Mesenchymal stem cell (in vitro differentiated cells and primary cell): ENCODE data around the gene CPOX.

ENCODE experiments used
- DNase-seq: peaks from one replicate; pipeline ENCODE4 v3.0.0-alpha.2; 2013
- H2AFZ ChIP-seq: one replicate; pipeline ENCODE4 v1.6.1; 2013; ENCODE audit warnings: low read depth, mild to moderate bottlenecking, control low read depth, inconsistent platforms, low read length, moderate library complexity
- H2AK5ac ChIP-seq: 2 replicates; pipeline ENCODE4 v1.6.1; 2013; ENCODE audit warnings: low read length, moderate library complexity, mild to moderate bottlenecking, inconsistent platforms; ENCODE audit not compliant: severe bottlenecking
- H2BK120ac ChIP-seq: one replicate; pipeline ENCODE4 v1.6.1; 2013; ENCODE audit warnings: low read depth, mild to moderate bottlenecking, inconsistent platforms, low read length, moderate library complexity
- H2BK12ac ChIP-seq, 2 experiments: one replicate each; pipeline ENCODE4 v1.6.1; 2013; ENCODE audit warnings: inconsistent platforms in 2 of 2, low read length in 2 of 2, mild to moderate bottlenecking in 2 of 2, moderate library complexity in 2 of 2, control low read depth in 1 of 2
- H2BK15ac ChIP-seq: one replicate; pipeline ENCODE4 v1.6.1; 2013; ENCODE audit warnings: mild to moderate bottlenecking, low read depth, inconsistent platforms; ENCODE audit not compliant: poor library complexity, severe bottlenecking
- H2BK5ac ChIP-seq: 2 replicates; pipeline ENCODE4 v1.6.1; 2013; ENCODE audit warnings: low read depth, mild to moderate bottlenecking, low read length, control low read depth, inconsistent platforms; ENCODE audit not compliant: poor library complexity, severe bottlenecking
- H3K14ac ChIP-seq, 2 experiments: one replicate each; pipeline ENCODE4 v1.6.1; 2013; ENCODE audit warnings: inconsistent platforms in 2 of 2, low read length in 2 of 2, control low read depth in 1 of 2, mild to moderate bottlenecking in 1 of 2, moderate library complexity in 1 of 2
- H3K18ac ChIP-seq, 2 experiments: one replicate each; pipeline ENCODE4 v1.6.1; 2013; ENCODE audit warnings: inconsistent platforms in 2 of 2, low read length in 2 of 2, control low read depth in 1 of 2, low read depth in 1 of 2, mild to moderate bottlenecking in 1 of 2
- H3K23ac ChIP-seq, 2 experiments: one replicate each; pipeline ENCODE4 v1.6.1; 2013; ENCODE audit warnings: inconsistent platforms in 2 of 2, low read length in 2 of 2, mild to moderate bottlenecking in 2 of 2, moderate library complexity in 2 of 2, control low read depth in 1 of 2
- H3K27ac ChIP-seq: 2 replicates; pipeline ENCODE4 v1.5.1; 2013; ENCODE audit warnings: mild to moderate bottlenecking, moderate library complexity, low read length, control low read depth, inconsistent platforms; ENCODE audit not compliant: poor library complexity, severe bottlenecking
- H3K27me3 ChIP-seq, 2 experiments: 2 replicates each; pipeline versions ENCODE4 v1.6.1 to v1.7.0; 2013; ENCODE audit warnings: low read length in 2 of 2, mild to moderate bottlenecking in 2 of 2, moderate library complexity in 2 of 2, control low read depth in 1 of 2, inconsistent platforms in 1 of 2; ENCODE audit not compliant: control insufficient read depth in 1 of 2, insufficient read depth in 1 of 2
- H3K36me3 ChIP-seq, 2 experiments: 2 replicates each; pipeline versions ENCODE4 v1.6.1 to v1.7.0; 2013; ENCODE audit warnings: low read length in 2 of 2, control low read depth in 1 of 2, inconsistent platforms in 1 of 2, low read depth in 1 of 2, mild to moderate bottlenecking in 1 of 2; ENCODE audit not compliant: insufficient read depth in 2 of 2, control insufficient read depth in 1 of 2
- H3K4ac ChIP-seq, 2 experiments: one replicate each; pipeline ENCODE4 v1.6.1; 2013; ENCODE audit warnings: inconsistent platforms in 2 of 2, low read length in 2 of 2, mild to moderate bottlenecking in 2 of 2, moderate library complexity in 2 of 2, control low read depth in 1 of 2, low read depth in 1 of 2
- H3K4me1 ChIP-seq: 2 replicates; pipeline ENCODE4 v1.6.1; 2013; ENCODE audit warnings: low read depth, low read length, control low read depth; ENCODE audit not compliant: control insufficient read depth, insufficient read depth
- H3K4me2 ChIP-seq: 2 replicates; pipeline ENCODE4 v1.6.1; 2013; ENCODE audit warnings: low read length, mild to moderate bottlenecking, inconsistent platforms; ENCODE audit not compliant: poor library complexity, severe bottlenecking
- H3K4me3 ChIP-seq, 2 experiments: 2 replicates each; pipeline versions ENCODE4 v1.5.1 to v1.7.0; 2013; ENCODE audit warnings: low read length in 2 of 2, mild to moderate bottlenecking in 2 of 2, control low read depth in 1 of 2, low read depth in 1 of 2; ENCODE audit not compliant: insufficient read depth in 1 of 2
- H3K79me1 ChIP-seq: replicated peaks from 2 replicates; pipeline ENCODE4 v1.6.1; 2013; ENCODE audit warnings: mild to moderate bottlenecking, control low read depth, low read length, inconsistent platforms; ENCODE audit not compliant: poor library complexity, severe bottlenecking
- H3K9ac ChIP-seq: 2 replicates; pipeline ENCODE4 v1.7.0; 2013; ENCODE audit warnings: mild to moderate bottlenecking, low read length, moderate library complexity
- H3K9me3 ChIP-seq: 2 replicates; pipeline ENCODE4 v1.7.0; 2013; ENCODE audit warnings: mild to moderate bottlenecking, low read length; ENCODE audit not compliant: control insufficient read depth
- H4K8ac ChIP-seq: one replicate; pipeline ENCODE4 v1.6.1; 2013; ENCODE audit warnings: inconsistent platforms, mild to moderate bottlenecking, low read length, moderate library complexity
- H4K91ac ChIP-seq: one replicate; pipeline ENCODE4 v1.6.1; 2013; ENCODE audit warnings: mild to moderate bottlenecking, low read length, inconsistent platforms
- WGBS: methylation state at CpG from one replicate; pipeline ENCODE4 v1.1.7; 2013; ENCODE audit warnings: mixed read lengths; 5-methylcytosine and 5-hydroxymethylcytosine counted together

The CPOX gene

DNA sequence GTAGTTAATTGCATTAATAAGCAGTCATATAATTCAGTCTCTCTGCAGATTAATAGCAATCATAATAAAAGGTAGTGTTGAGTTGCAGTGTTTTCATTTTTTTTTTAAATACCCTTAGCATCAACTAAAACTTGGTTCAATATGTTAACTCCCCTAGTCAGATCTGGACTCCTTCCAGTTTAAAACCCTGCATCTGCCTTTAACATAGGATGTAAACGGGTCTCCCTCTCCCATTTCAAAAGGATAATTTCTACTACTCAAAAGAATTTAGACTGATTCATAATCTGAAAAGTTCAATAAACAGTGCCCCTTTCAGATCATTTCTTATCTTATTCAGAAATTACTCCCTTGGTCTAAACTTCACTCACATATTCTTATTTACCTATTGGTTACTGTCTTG is 11.4 kb downstream of the CPOX start:
- no peak for DNase-seq
- H3K9ac ChIP-seq = no peak overlapping the region
- WGBS = 90% methylated on average over 1 of the region's 1 CpG
- no peak overlapping the region for H3K4me2 ChIP-seq
- H2BK12ac ChIP-seq = no peak overlapping the region
- H2BK120ac ChIP-seq = no peak overlapping the region
- H2BK5ac ChIP-seq = no peak overlapping the region
- no peak overlapping the region for H2AFZ ChIP-seq
- no peak overlapping the region for H3K27ac ChIP-seq
- no peak overlapping the region for H2BK15ac ChIP-seq
- H3K4me1 ChIP-seq = peaks cover 6% of the 10 kb centered on the region
- H3K4ac ChIP-seq = no peak overlapping the region
- no peak overlapping the region for H3K18ac ChIP-seq
- H4K8ac ChIP-seq = no peak overlapping the region
- no peaks in the 10 kb centered on the region for H3K27me3 ChIP-seq
- no peak overlapping the region for H4K91ac ChIP-seq
- H3K4me3 ChIP-seq = no peak overlapping the region
- no peak overlapping the region for H3K14ac ChIP-seq
- no peak overlapping the region for H2AK5ac ChIP-seq
- H3K36me3 ChIP-seq = peaks cover 4 to 87% of the 10 kb centered on the region in 2 experiments
- no peaks in the 10 kb centered on the region for H3K9me3 ChIP-seq
- peaks cover 14% of the 10 kb centered on the region for H3K79me1 ChIP-seq
- H3K23ac ChIP-seq = no peak overlapping the region

DNA sequence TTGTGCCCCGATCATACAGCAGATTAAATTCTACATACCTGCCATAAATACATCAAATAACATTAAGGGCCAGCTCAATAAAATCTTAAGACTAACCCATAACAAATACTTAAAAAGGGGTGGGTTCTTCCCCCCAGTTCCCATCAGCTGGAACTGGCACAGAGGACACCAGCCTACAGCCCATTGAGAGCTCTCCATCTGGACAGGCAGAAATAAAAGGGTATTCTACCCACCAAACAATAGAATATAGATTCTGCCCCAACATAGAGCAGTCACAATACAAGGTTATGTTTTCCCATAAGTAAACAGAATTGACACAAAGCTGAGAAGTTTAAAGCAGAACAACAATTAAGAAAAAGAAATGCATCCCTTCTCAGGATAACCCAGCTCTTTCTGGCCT is 11.9 kb downstream of the CPOX start:
- no peak overlapping the region for H2AK5ac ChIP-seq
- WGBS = 97% methylated on average over 1 of the region's 1 CpG
- no peak overlapping the region for H3K4me2 ChIP-seq
- H3K4ac ChIP-seq = no peak overlapping the region
- H2BK15ac ChIP-seq = no peak overlapping the region
- no peaks in the 10 kb centered on the region for H3K27me3 ChIP-seq
- H3K36me3 ChIP-seq = peaks cover 4 to 88% of the 10 kb centered on the region in 2 experiments
- no peak overlapping the region for H4K8ac ChIP-seq
- peaks cover 14% of the 10 kb centered on the region for H3K79me1 ChIP-seq
- no peak overlapping the region for H2BK12ac ChIP-seq
- H3K9me3 ChIP-seq = no peaks in the 10 kb centered on the region
- no peak overlapping the region for H4K91ac ChIP-seq
- H3K23ac ChIP-seq = no peak overlapping the region
- H2BK5ac ChIP-seq = no peak overlapping the region
- no peak overlapping the region for H3K14ac ChIP-seq
- no peak overlapping the region for H2BK120ac ChIP-seq
- no peak overlapping the region for H3K27ac ChIP-seq
- peaks cover 6% of the 10 kb centered on the region for H3K4me1 ChIP-seq
- DNase-seq = no peak
- H2AFZ ChIP-seq = no peak overlapping the region
- H3K9ac ChIP-seq = no peak overlapping the region
- H3K18ac ChIP-seq = no peak overlapping the region
- H3K4me3 ChIP-seq = no peak overlapping the region

DNA sequence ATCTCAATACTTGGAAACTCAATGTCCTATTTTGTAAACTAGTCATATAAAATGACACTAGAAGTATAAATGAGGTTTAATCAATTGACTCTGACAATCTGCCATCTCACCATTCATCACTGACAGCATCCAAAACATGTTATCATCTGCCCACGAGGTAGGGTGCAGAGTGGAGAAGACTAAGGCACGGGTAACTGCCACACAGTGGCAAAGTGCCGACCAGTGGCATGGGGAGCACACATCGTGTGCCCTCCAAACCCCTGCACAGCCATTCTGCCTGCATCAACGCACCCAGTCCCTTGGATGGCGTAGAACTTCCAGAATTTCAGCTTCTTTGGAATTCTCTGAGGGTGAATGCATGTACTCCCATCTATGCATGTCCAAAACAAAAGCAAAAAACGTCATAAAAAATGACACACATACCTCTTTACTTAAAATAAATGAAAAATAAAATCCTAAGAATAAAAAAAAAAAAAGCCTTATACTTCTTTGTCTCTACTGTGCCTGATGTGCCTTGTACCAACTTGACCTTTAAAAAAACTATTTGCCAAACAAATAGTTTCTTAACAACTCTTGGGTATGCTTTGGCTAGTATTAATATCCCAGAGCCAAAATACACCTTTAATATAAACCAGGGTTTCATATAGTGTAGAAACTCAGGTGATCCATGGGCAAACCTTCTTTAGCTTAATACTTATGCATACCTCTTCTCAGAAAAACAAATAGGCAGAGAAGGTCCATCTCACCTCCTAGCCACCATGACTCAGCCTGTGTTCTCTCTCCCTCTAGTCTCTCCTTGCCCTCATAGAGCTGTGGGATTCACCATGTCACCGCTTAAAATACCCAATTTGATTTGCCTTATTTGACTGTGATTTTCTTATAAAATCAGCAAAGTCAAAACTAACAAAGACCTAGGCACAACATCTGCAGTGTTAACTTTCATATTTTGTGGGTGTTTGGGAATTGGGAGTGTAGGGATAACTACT is 12.7 kb downstream of the CPOX start:
- no peak overlapping the region for H2BK12ac ChIP-seq

DNA sequence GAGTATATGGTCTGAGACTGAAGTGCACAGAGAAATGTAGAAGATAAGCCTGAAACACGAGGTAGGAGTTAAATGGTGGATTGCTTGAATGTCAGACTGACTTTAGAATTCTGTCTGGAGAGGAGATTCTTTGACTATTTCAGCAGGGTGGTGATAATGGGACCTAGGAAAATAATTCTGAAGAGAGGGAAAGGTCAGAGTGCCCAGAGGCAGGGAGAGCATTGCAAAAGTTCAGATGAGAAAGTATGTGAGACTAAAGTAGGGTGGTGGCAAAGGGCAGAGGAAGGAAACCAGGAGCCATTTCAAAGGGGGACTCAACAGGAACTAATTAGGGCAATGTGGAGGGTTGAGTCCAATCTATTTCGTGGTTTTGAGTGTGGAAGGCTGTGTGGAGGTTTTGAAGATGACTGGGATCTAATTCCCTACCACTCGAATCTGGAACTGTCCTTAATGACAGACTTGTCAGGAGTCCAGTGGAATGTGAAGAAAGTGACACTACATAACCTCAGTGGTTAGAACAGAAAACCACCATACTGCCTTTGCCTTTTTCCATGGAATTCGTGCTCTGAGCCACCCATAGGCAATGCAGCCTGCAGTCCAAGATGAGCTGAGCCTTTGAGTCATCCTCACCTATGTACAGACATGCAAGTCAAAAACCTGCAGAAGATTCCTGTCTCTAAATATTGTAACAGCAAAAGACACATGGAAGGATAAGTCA is 16.1 kb downstream of the CPOX start:
- H4K91ac ChIP-seq = no peak overlapping the region
- WGBS = 86% methylated on average over 4 of the region's 4 CpGs
- no peak overlapping the region for H3K23ac ChIP-seq
- peaks cover 4 to 55% of the 10 kb centered on the region in 2 experiments for H3K36me3 ChIP-seq
- H4K8ac ChIP-seq = no peak overlapping the region
- no peak overlapping the region for H3K4me3 ChIP-seq
- H3K9me3 ChIP-seq = no peaks in the 10 kb centered on the region
- H3K9ac ChIP-seq = no peak overlapping the region
- no peaks in the 10 kb centered on the region for H3K27me3 ChIP-seq
- H3K27ac ChIP-seq = no peak overlapping the region
- no peak overlapping the region for H2AK5ac ChIP-seq
- no peak overlapping the region for H2BK12ac ChIP-seq
- H3K14ac ChIP-seq = no peak overlapping the region
- H2BK120ac ChIP-seq = no peak overlapping the region
- H3K18ac ChIP-seq = no peak overlapping the region
- H3K79me1 ChIP-seq = peaks cover 9% of the 10 kb centered on the region
- H3K4ac ChIP-seq = no peak overlapping the region
- peaks cover 2% of the 10 kb centered on the region for H3K4me1 ChIP-seq
- DNase-seq = no peak
- no peak overlapping the region for H2BK5ac ChIP-seq
- no peak overlapping the region for H2AFZ ChIP-seq
- H3K4me2 ChIP-seq = no peak overlapping the region
- H2BK15ac ChIP-seq = no peak overlapping the region

More for the DNA sequence above, 12.7 kb downstream of the CPOX start:
- H3K27me3 ChIP-seq = no peaks in the 10 kb centered on the region
- no peaks in the 10 kb centered on the region for H3K9me3 ChIP-seq
- H2BK5ac ChIP-seq = no peak overlapping the region
- H4K91ac ChIP-seq = no peak overlapping the region
- H3K4me1 ChIP-seq = peaks cover 6% of the 10 kb centered on the region
- no peak overlapping the region for H3K23ac ChIP-seq
- H3K4me2 ChIP-seq = no peak overlapping the region
- H2AK5ac ChIP-seq = no peak overlapping the region
- H2BK120ac ChIP-seq = no peak overlapping the region
- H3K79me1 ChIP-seq = peaks cover 14% of the 10 kb centered on the region
- H3K36me3 ChIP-seq = peaks cover 4 to 80% of the 10 kb centered on the region in 2 experiments
- no peak for DNase-seq
- H3K27ac ChIP-seq = no peak overlapping the region
- no peak overlapping the region for H4K8ac ChIP-seq
- H3K4ac ChIP-seq = no peak overlapping the region
- H2AFZ ChIP-seq = no peak overlapping the region
- no peak overlapping the region for H3K4me3 ChIP-seq
- peak overlapping the region in 1 of 2 experiments; percentile 79 for H3K14ac ChIP-seq
- 92% methylated on average over 7 of the region's 8 CpGs for WGBS
- no peak overlapping the region for H3K18ac ChIP-seq
- H2BK15ac ChIP-seq = no peak overlapping the region
- H3K9ac ChIP-seq = no peak overlapping the region
